Activated naive CD8-positive, alpha-beta T cell treated with anti-CD3 and anti-CD28 coated beads, Interleukin-2, amount 10 ng/mL, durations not matched to agents 7 days and 5 days (primary cell): ENCODE results near the gene RASAL1. TPM values are rescaled to one million over a fixed set of nuclear protein-coding genes. Genes with fewer than 3 reads are reported as not detected.

ENCODE experiments used
- ATAC-seq: fragments of 150-1000 bp; cut with Tn5 transposase; one replicate; pipeline ENCODE4 v1.10.0; 2021; ENCODE audit warnings: low read depth, moderate library complexity
- POLR2A ChIA-PET: fragments of 350-600 bp; sonication (Branson Sonifier 250); formaldehyde crosslinking; loops from one replicate; lab custom pipeline; 2021; ENCODE audit warnings: antibody characterized with exemption; lab: Charles Lee
- DNase-seq: peaks from one replicate; pipeline ENCODE4 v3.0.0; 2021
- H3K27ac Mint-ChIP-seq: one replicate; pipeline ENCODE4 v1.8.0; 2022; ENCODE audit warnings: mild to moderate bottlenecking, mixed read lengths
- H3K27me3 Mint-ChIP-seq: one replicate; pipeline ENCODE4 v1.8.0; 2022; ENCODE audit warnings: mild to moderate bottlenecking, moderate library complexity, mixed read lengths
- H3K36me3 Mint-ChIP-seq: one replicate; pipeline ENCODE4 v1.8.0; 2021; ENCODE audit warnings: mild to moderate bottlenecking, mixed read lengths
- H3K4me1 Mint-ChIP-seq: one replicate; pipeline ENCODE4 v1.8.0; 2021; ENCODE audit warnings: mixed read lengths
- H3K4me3 Mint-ChIP-seq: one replicate; pipeline ENCODE4 v1.8.0; 2022; ENCODE audit warnings: mild to moderate bottlenecking, moderate library complexity, mixed read lengths
- H3K9me3 Mint-ChIP-seq: one replicate; pipeline ENCODE4 v1.8.0; 2021; ENCODE audit warnings: mixed read lengths
- total RNA-seq, 2 experiments: library from RNA; stranded (reverse); gene quantifications; one replicate each; pipeline ENCODE4 v1.2.3, GENCODE V29; 2021

The RASAL1 gene
- total RNA-seq, 2 experiments from 2014 or later, result 1.0 to 2.3 TPM

DNA sequence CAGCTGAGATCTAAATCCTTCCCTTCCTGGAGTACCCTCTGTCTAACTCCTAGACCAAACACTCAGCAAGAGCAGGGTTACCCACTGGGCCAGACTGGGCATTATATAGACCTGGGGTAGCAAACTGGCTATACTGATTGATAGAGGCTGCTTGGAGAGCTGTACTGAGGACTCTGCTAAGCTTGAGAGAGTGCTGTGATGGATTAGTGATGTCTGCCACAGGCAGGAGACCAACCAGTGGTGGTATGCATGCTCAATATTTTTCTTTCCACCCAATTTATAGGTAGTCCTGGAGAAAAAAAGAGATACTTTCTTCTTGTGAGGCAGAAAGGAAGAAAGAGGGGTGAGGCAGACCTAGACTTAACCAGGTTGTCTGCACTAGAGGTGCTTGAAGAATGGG, 45.7 kb downstream of the RASAL1 start:
- H3K36me3 Mint-ChIP-seq, result no peaks in the 10 kb centered on the region
- POLR2A ChIA-PET, result interaction anchor here (0.6 to 1.5 kb wide), 4 partner anchors 14 to 183 kb away, joined by 3 to 5 read pairs (median 4); partner anchors contain the start of gene OAS1
- H3K4me3 Mint-ChIP-seq, result peak overlapping the region; percentile 43
- H3K9me3 Mint-ChIP-seq, result no peaks in the 10 kb centered on the region
- peaks cover 40% of the 10 kb centered on the region for H3K4me1 Mint-ChIP-seq
- ATAC-seq (peak; percentile 21), DNase-seq (no peak)
- H3K27ac Mint-ChIP-seq, result no peak overlapping the region
- H3K27me3 Mint-ChIP-seq, result peaks cover 7% of the 10 kb centered on the region

DNA sequence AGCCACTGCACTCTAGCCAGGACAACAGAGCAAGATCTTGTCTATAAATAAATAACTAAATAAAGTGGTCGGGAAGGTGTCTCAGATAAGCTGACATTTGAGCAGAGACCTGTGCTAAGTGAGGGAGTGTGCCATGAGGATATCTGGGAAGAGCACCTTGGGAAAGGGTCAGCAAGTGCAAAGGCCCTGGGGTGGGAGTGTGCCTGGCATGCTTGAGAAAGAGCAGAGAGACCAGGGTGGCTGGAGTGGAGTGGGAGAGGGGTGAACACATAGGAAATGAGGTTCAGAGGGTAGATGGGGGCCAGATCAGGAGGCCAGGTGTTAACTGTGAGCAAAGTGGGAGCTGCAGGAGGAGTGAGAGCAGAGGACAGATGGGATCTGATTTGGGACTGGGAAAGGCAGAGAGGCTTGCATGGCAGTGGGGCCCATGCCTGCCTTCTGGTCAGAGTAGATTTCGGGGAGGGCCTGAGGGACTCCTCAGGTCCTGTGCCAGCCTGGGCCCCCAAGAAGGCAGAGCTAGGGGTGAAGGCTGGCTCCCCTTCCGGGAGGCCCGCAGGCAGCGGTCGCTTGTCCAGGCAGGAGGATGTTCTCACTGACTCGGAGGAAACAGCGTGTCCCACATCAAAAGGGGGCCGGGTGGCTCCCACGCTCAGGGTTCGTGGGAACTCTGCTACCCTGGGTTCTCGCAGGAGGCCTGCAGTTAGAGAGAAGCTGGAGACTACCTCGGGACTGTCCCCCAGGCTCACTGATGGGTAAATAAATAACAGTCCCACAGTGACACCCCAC, 46.4 kb downstream of the RASAL1 start:
- H3K4me1 Mint-ChIP-seq, result peaks cover 40% of the 10 kb centered on the region

DNA sequence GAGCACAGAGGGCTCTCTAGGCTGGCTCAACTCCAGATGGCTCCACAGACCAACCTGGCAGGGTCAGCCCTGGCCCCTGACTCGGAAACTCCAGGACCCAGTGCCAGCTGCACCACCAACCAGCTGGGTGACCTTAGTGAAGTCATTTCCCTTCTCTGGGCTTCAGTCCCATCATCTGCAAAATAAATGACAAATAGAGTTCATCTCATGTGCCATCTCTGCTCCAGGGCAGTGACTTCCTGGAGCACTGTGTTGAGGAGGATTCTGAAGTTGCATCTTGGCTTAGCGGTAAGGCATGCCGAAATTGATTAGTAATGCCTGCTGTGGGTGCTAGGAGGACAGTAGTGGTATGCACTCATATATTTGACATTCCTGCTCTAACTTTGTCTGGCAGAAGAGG, 47.5 kb downstream of the RASAL1 start:
- POLR2A ChIA-PET, result no interaction called here
- no peak for ATAC-seq
- H3K27ac Mint-ChIP-seq, result peak overlapping the region; percentile 67

More for the DNA sequence above, 46.4 kb downstream of the RASAL1 start:
- H3K9me3 Mint-ChIP-seq, result no peaks in the 10 kb centered on the region
- peak overlapping the region; percentile 43 for H3K4me3 Mint-ChIP-seq
- H3K36me3 Mint-ChIP-seq, result no peaks in the 10 kb centered on the region
- H3K27ac Mint-ChIP-seq, result peak overlapping the region; percentile 72
- ATAC-seq (peak; percentile 73), DNase-seq (peak; percentile 66)
- peaks cover 7% of the 10 kb centered on the region for H3K27me3 Mint-ChIP-seq
- POLR2A ChIA-PET, result interaction anchor here (0.6 to 1.5 kb wide), 4 partner anchors 15 to 182 kb away, joined by 3 to 5 read pairs (median 4); partner anchors contain the start of gene OAS1

DNA sequence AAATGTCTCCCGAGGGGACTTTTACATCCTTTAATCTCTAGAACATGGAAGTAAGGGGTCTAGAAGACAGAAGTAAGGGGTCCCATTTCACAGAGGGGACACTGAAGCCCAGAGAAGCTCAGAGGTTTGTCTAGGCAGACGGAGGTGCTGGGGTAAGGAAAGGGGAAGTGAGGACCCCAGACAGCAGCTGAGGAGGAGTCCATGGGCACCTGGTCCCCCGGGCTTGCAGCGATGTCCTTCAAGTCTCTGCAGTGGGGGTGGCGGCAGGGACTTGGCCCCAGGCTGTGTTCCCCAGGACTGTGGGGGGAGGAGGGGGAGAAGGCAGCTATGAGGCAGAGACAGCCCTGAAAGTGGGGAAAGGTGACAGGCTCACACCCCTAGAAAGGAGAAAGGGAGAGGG, 48.4 kb downstream of the RASAL1 start:
- DNase-seq (no peak), ATAC-seq (no peak)
- no peaks in the 10 kb centered on the region for H3K36me3 Mint-ChIP-seq
- H3K9me3 Mint-ChIP-seq, result no peaks in the 10 kb centered on the region
- H3K4me1 Mint-ChIP-seq, result peaks cover 40% of the 10 kb centered on the region
- POLR2A ChIA-PET, result interaction anchor here (0.7 kb wide), 1 partner anchor 16 kb away, joined by 5 read pairs; no protein-coding TSS in a partner anchor
- peak overlapping the region; percentile 78 for H3K4me3 Mint-ChIP-seq
- H3K27ac Mint-ChIP-seq, result peak overlapping the region; percentile 49
- peaks cover 4% of the 10 kb centered on the region for H3K27me3 Mint-ChIP-seq

More for the DNA sequence above, 47.5 kb downstream of the RASAL1 start:
- DNase-seq, result no peak
- H3K9me3 Mint-ChIP-seq, result no peaks in the 10 kb centered on the region
- peaks cover 7% of the 10 kb centered on the region for H3K27me3 Mint-ChIP-seq
- no peaks in the 10 kb centered on the region for H3K36me3 Mint-ChIP-seq
- H3K4me1 Mint-ChIP-seq, result peaks cover 42% of the 10 kb centered on the region
- no peak overlapping the region for H3K4me3 Mint-ChIP-seq

DNA sequence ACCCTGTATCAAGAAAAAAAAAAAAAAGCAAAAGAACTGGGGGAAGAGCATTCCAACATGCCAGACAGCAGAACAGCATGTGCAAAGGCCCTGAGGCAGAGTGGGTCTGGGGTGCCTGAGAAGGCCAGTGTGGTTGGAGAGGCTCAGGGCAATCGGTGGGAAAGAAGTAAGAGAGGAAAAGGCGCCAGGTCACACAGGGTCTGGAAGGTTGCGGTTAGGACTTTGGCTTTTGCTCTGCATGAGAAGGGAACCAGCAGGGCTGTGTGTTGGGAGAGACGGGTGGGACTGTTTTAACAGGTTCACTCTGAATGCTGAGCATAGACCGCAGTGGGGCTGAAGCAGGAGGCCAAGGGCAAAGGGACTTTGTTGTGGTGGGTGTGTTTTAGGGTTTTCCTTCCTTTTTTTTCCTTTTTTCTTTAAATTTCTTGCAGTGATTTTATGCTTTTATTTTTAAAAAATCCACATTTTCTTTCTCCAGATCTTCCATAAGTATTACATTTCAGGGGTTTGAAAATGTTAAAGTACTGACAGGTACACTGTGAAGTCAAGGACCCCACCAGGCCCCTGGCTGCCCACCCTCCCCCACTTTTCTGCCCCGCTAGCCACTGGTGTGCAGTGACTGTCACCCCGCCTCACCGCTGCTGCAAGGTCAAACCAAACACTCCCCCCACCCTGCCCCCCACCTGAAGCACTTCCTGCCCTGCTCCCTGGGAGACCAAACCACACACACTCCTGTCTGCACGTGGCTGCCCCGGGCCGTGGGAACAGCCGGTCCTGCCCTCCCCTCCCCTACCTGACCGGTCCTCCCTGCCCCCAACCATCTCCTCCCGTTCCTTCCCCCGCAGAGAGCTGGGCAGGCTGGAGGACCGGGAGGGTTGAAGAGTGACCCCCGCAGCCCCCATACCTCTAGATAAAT, 49.1 kb downstream of the RASAL1 start:
- Mint-ChIP-seq H3K27ac (peak overlapping the region; percentile 49), H3K9me3 (no peaks in the 10 kb centered on the region), H3K27me3 (peaks cover 3% of the 10 kb centered on the region), H3K4me3 (peak overlapping the region; percentile 78), H3K4me1 (peaks cover 38% of the 10 kb centered on the region), H3K36me3 (no peaks in the 10 kb centered on the region)
- POLR2A ChIA-PET, result interaction anchor here (0.7 kb wide), 1 partner anchor 17 kb away, joined by 5 read pairs; no protein-coding TSS in a partner anchor
- ATAC-seq, result peak; percentile 32
- DNase-seq, result no peak

DNA sequence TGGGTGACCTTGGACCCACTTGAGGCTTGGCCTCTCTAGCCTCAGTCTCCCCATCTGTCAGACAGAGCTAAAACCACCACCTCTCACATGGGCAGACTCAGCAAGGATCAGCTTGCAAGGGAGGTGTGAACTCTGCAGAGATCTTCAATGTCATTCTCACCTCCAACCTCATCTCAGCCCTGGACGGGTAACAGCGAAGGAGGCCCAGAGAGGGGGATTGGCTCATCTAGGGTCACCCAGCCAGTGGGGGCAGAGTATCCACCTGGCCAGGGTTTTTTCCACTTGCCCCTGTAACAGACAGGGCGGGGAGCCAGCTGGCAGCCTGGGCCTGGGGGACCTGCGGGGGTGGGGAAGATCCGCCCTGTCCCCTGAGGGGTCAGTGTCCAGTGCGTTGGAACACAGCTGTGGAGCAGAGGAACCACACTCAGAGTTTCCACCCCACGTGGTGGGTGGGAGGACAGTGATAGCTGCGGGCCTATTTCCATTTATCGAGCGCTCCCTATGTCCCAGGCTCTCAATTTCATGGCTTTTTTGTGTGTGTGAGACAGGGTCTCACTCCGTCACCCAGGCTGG, 51.6 kb downstream of the RASAL1 start:
- Mint-ChIP-seq H3K4me3 (no peak overlapping the region), H3K27ac (no peak overlapping the region), H3K9me3 (no peaks in the 10 kb centered on the region), H3K4me1 (peaks cover 24% of the 10 kb centered on the region), H3K27me3 (peaks cover 5% of the 10 kb centered on the region), H3K36me3 (no peaks in the 10 kb centered on the region)
- POLR2A ChIA-PET, result no interaction called here
- no peak for ATAC-seq
- DNase-seq, result no peak

- POLR2A ChIA-PET, result no interaction called here
- ATAC-seq (no peak), DNase-seq (no peak)
Measured at GRCh38 chr12:113082486-113083148, 52.9 kb downstream of the RASAL1 start.

GRCh38 chr12:113081873-113082272, 53.7 kb downstream of the RASAL1 start:
- H3K27ac Mint-ChIP-seq, result no peak overlapping the region
- no peaks in the 10 kb centered on the region for H3K9me3 Mint-ChIP-seq
- peaks cover 15% of the 10 kb centered on the region for H3K4me1 Mint-ChIP-seq
- no peak for DNase-seq
- H3K4me3 Mint-ChIP-seq, result no peak overlapping the region
- no peak for ATAC-seq
- no peaks in the 10 kb centered on the region for H3K36me3 Mint-ChIP-seq
- H3K27me3 Mint-ChIP-seq, result peaks cover 5% of the 10 kb centered on the region
- POLR2A ChIA-PET, result no interaction called here

More at GRCh38 chr12:113082486-113083148, 52.9 kb downstream of the RASAL1 start:
- H3K9me3 Mint-ChIP-seq, result no peaks in the 10 kb centered on the region
- no peak overlapping the region for H3K4me3 Mint-ChIP-seq
- H3K4me1 Mint-ChIP-seq, result peaks cover 20% of the 10 kb centered on the region
- H3K27me3 Mint-ChIP-seq, result peaks cover 5% of the 10 kb centered on the region
- H3K27ac Mint-ChIP-seq, result peak overlapping the region; percentile 45
- H3K36me3 Mint-ChIP-seq, result no peaks in the 10 kb centered on the region

- Mint-ChIP-seq H3K4me3 (no peak overlapping the region), H3K4me1 (peaks cover 6% of the 10 kb centered on the region), H3K9me3 (no peaks in the 10 kb centered on the region), H3K27ac (no peak overlapping the region), H3K36me3 (no peaks in the 10 kb centered on the region), H3K27me3 (peaks cover 2% of the 10 kb centered on the region)
- DNase-seq (no peak), ATAC-seq (no peak)
- POLR2A ChIA-PET, result no interaction called here
Measured at GRCh38 chr12:113077859-113078255, 57.7 kb downstream of the RASAL1 start.

DNA sequence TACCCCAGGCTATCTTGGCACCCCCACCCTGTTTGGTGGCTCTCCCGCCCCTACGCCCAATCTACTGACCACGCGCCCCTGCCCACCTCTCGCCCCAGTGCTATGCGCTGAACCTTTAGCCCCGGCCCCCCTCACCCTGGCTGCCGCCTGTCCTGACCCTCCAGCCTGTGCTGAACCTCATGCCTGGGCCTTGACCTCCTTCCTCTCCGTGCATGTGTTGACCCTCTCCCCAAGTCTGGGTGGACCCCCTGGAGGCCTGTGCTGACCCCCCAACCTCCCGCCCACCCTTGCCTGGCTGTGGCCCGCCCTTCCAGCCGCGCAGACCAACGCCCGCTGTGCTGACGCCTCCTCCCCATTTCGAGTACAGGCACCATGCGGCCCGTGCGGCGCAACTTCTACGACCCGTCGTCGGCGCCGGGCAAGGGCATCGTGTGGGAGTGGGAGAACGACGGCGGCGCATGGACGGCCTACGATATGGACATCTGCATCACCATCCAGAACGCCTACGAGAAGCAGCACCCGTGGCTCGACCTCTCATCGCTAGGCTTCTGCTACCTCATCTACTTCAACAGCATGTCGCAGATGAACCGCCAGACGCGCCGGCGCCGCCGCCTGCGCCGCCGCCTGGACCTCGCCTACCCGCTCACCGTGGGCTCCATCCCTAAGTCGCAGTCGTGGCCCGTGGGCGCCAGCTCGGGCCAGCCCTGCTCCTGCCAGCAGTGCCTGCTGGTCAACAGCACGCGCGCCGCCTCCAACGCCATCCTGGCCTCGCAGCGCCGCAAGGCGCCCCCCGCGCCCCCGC, 58.3 kb downstream of the RASAL1 start:
- Mint-ChIP-seq H3K9me3 (no peaks in the 10 kb centered on the region), H3K27me3 (peaks cover 2% of the 10 kb centered on the region), H3K4me3 (no peak overlapping the region), H3K4me1 (peaks cover 6% of the 10 kb centered on the region), H3K27ac (no peak overlapping the region), H3K36me3 (no peaks in the 10 kb centered on the region)
- ATAC-seq (no peak), DNase-seq (no peak)
- POLR2A ChIA-PET, result no interaction called here

- Mint-ChIP-seq H3K4me3 (no peak overlapping the region), H3K27me3 (no peaks in the 10 kb centered on the region), H3K36me3 (no peaks in the 10 kb centered on the region), H3K27ac (no peak overlapping the region), H3K9me3 (no peaks in the 10 kb centered on the region), H3K4me1 (peaks cover 15% of the 10 kb centered on the region)
- POLR2A ChIA-PET, result no interaction called here
- DNase-seq (no peak), ATAC-seq (peak; percentile 34)
Measured at GRCh38 chr12:113075137-113075683, 60.4 kb downstream of the RASAL1 start.

DNA sequence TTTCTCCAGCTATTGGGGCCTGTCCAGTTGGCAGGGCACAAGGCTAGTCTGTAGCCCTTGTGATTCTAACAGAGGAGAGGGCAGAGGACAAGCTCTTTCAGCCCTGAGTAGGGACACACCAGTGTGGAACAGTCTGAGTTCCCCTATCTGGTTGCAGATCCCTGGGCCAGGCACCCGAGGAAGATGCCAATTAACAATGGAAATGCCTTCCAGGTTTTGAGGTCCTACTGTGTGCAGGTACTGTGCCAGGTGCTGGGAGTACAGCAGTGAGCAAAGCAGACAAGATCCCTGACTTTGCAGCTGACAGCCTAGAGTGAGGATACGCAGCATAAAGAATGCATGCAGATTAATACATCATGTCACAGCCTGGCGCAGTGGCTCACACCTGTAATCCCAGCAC, 62.0 kb downstream of the RASAL1 start:
- H3K9me3 Mint-ChIP-seq, result no peaks in the 10 kb centered on the region
- no peak for ATAC-seq
- no peaks in the 10 kb centered on the region for H3K36me3 Mint-ChIP-seq
- H3K4me3 Mint-ChIP-seq, result no peak overlapping the region
- no peak overlapping the region for H3K27ac Mint-ChIP-seq
- peaks cover 18% of the 10 kb centered on the region for H3K4me1 Mint-ChIP-seq
- DNase-seq, result no peak
- POLR2A ChIA-PET, result no interaction called here
- H3K27me3 Mint-ChIP-seq, result no peaks in the 10 kb centered on the region
